Activated T-cell treated with anti-CD3 and anti-CD28 coated beads for 1 hour (primary cell): ENCODE data around the gene PEMT.
A peak's percentile ranks its signal among the peaks of the same experiment; 100 is the strongest.

Source experiments
- DNase-seq: peaks from one replicate; pipeline ENCODE4 v3.0.0-alpha.2; 2020; ENCODE audit warnings: low read depth

Gene PEMT

GRCh38 chr17:17503566-17504130, 87.9 kb downstream of the PEMT start:
- no peak for DNase-seq

- DNase-seq = no peak
Observed at GRCh38 chr17:17502741-17503565, 88.6 kb downstream of the PEMT start.

- DNase-seq = no peak
Observed at GRCh38 chr17:17500999-17501605, 90.4 kb downstream of the PEMT start.

GRCh38 chr17:17499402-17500145, 91.9 kb downstream of the PEMT start:
- no peak for DNase-seq

GRCh38 chr17:17498606-17499301, 92.8 kb downstream of the PEMT start:
- no peak for DNase-seq

- DNase-seq = no peak
Observed at GRCh38 chr17:17497845-17498520, 93.5 kb downstream of the PEMT start.

- DNase-seq = no peak
Observed at GRCh38 chr17:17497065-17497844, 94.3 kb downstream of the PEMT start.

GRCh38 chr17:17496189-17497064, 95.1 kb downstream of the PEMT start, which contains the start of gene RASD1:
RASD1 (minus strand) TSS chr17:17496395; CDS start chr17:17496181, 214 bp downstream.
- DNase-seq = peak; percentile 66

GRCh38 chr17:17495536-17496188, 95.8 kb downstream of the PEMT start:
- peak; percentile 17 for DNase-seq

- no peak for DNase-seq
Observed at GRCh38 chr17:17494870-17495535, 96.5 kb downstream of the PEMT start.

- DNase-seq = no peak
Observed at GRCh38 chr17:17494499-17494869, 97.0 kb downstream of the PEMT start.

GRCh38 chr17:17493986-17494466, 97.5 kb downstream of the PEMT start:
- DNase-seq = no peak

- no peak for DNase-seq
Observed at GRCh38 chr17:17493249-17493985, 98.1 kb downstream of the PEMT start.

- no peak for DNase-seq
Observed at GRCh38 chr17:17492571-17492970, 98.9 kb downstream of the PEMT start.

GRCh38 chr17:17492085-17492484, 99.4 kb downstream of the PEMT start:
- no peak for DNase-seq

GRCh38 chr17:17491546-17491988, 99.9 kb downstream of the PEMT start:
- DNase-seq = no peak

- DNase-seq = no peak
Observed at GRCh38 chr17:17491031-17491471, 100.5 kb downstream of the PEMT start.
